K562 treated with DMSO at 1 percent for 4 hours (cell line): ENCODE data around the gene OR4Q2. TPM values are rescaled to one million over a fixed set of nuclear protein-coding genes. Genes with fewer than 3 reads are reported as not detected.

Experiments used
- total RNA-seq: library from RNA; unstranded; fragments of 300-600 nt; gene quantifications from 2 replicates; pipeline ENCODE4 v1.2.3, GENCODE V29; 2022; ENCODE audit not compliant: insufficient read depth

The OR4Q2 gene
- total RNA-seq = not detected in 2 replicates

GRCh38 chr14:20001863-20002262 is at the start of gene OR4Q2:
Gene OR4Q2 (plus strand): TSS chr14:20002163.

GRCh38 chr14:19975291-19975690 is 26.7 kb upstream of the OR4Q2 start, which contains the start of gene OR4K15:
Gene OR4K15 (plus strand): TSS chr14:19975591. CDS start chr14:19975591, 0 bp downstream.

GRCh38 chr14:20019257-20019865 is 17.4 kb downstream of the OR4Q2 start, which contains the start of gene OR4K14:
Gene OR4K14 (minus strand): TSS chr14:20019307. CDS start chr14:20015193, 4,114 bp downstream.

GRCh38 chr14:20035938-20036337 is 34.0 kb downstream of the OR4Q2 start, which contains the start of gene OR4K13:
Gene OR4K13 (minus strand): TSS chr14:20036038. CDS start chr14:20034758, 1,280 bp downstream.

Other genes starting within 250 kb of the OR4Q2 start
- gene OR4M1, start 228.7 kb upstream of the OR4Q2 start, total RNA-seq = not detected in 2 replicates
- gene OR4N2, start 198.4 kb upstream of the OR4Q2 start, total RNA-seq = not detected in 2 replicates
- gene OR4K2, start 127.0 kb upstream of the OR4Q2 start, total RNA-seq = not detected in 2 replicates
- gene OR4K5, start 81.6 kb upstream of the OR4Q2 start, total RNA-seq = not detected in 2 replicates
- not detected in 2 replicates for gene OR4K1, start 71.2 kb upstream of the OR4Q2 start, total RNA-seq
- gene OR4K15, start 26.6 kb upstream of the OR4Q2 start, total RNA-seq = not detected in 2 replicates
- gene OR4K14, start 17.1 kb downstream of the OR4Q2 start, total RNA-seq = not detected in 2 replicates
- not detected in 2 replicates for gene OR4K13, start 33.9 kb downstream of the OR4Q2 start, total RNA-seq
- gene OR4L1, start 57.9 kb downstream of the OR4Q2 start, total RNA-seq = not detected in 2 replicates
- not detected in 2 replicates for gene OR4K17, start 108.6 kb downstream of the OR4Q2 start, total RNA-seq
- not detected in 2 replicates for gene OR4N5, start 136.7 kb downstream of the OR4Q2 start, total RNA-seq
- gene OR11G2, start 188.7 kb downstream of the OR4Q2 start, total RNA-seq = not detected in 2 replicates
- not detected in 2 replicates for gene OR11H6, start 221.5 kb downstream of the OR4Q2 start, total RNA-seq
- not detected in 2 replicates for gene OR11H7, start 226.8 kb downstream of the OR4Q2 start, total RNA-seq
- gene OR11H4, start 237.1 kb downstream of the OR4Q2 start, total RNA-seq = not detected in 2 replicates